Measurements from ENCODE around the gene DPY19L3.
"Not testable (repeated sequence)": the region's sequence is repeated elsewhere in the genome, so short reads cannot be mapped to it uniquely, and the experiment has no call there.

DPY19L3 gene

DNA sequence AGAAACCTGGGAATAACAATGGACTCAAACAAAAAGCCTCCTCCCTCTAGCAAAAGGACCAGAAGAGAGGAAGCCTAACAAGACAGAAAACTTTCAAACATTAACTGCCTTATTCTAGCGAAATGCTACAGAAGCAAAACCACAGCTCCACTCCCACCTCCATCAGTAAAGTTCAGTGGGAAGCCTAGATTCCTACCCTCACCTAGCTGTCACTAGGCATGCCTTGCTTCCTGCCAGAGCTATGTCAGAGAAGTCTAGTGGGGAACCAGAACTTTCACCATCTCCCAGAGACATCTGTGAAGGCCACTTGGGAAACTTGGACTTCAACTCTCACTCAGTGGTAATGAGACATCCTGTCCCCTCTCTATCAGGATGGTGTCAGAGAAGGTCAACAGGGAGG, 37.1 kb downstream of the DPY19L3 start:
- DNase-seq (ENCODE audit: low spot score): no peak

DNA sequence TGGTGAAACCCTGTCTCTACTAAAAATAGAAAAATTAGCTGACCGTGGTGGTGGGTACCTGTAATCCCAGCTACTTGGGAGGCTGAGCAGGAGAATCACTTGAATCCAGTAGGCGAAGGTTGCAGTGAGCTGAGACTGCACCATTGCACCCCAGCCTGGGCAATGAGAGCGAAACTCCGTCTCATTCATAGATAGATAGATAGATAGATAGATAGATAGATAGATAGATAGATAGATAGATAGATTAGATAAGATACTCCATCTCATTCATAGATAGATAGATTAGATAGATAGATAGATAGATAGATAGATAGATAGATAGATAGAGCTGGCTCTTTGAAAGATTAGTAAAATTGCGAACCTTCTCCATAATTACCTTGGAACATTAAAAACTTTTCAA, 42.0 kb downstream of the DPY19L3 start:
- not testable (repeated sequence) for DNase-seq (ENCODE audit: low spot score)

DNA sequence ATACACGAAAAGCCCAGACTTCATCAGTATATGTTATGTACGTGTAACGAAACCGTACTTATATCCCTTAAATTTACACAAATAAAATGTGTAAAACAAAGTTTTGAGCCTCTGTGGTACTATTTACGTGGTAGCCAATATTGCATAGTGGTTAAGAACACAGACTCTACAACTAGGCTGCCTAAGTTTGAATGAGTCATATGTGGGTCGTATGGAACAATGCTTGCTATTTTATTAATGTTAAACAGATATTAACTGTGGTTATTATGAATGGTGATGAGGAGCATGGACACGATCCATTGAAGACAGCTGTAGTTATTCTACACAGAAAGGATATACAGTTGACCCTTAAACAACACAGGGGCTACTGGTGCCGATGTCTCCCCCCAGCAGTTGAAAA, 42.5 kb downstream of the DPY19L3 start:
- no peak for DNase-seq (ENCODE audit: low spot score)

DNA sequence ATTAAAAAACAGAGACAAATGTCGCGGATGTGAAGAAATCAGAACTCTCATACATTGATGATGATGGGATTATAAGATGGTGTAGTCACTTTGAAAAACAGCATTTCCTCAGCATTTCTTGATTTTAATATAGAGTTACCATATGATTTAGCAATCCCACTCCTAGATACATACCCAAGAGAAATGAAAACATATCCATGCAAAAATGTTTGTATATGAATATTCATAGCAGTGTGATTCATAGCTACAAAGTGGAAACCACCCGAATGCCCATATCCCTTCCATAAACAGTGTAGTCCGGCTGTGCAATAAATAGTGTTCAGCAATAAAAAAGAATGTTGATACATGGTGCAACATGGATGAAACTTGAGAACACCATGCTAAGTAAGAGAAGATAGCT, 44.6 kb downstream of the DPY19L3 start:
- no peak for DNase-seq (ENCODE audit: low spot score)

DNA sequence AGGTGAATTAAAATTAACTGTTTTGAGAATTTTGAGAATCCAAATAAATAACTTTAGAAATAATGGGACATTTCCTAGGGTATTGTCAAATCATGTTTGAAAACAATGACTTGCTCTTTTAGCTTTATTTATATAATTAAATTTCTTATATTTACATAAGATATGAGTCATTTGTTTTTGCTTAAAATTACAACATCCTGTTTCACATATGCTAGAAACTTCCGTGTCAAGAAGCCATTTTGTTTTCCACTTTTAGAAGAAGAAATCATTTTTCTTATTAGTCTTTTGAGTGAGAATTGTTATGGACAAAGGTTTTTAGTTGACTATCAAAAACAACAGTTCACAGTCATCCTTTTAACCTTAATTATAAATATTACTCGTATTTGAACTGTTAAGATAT, 48.2 kb downstream of the DPY19L3 start:
- no peak for DNase-seq (ENCODE audit: low spot score)

DNA sequence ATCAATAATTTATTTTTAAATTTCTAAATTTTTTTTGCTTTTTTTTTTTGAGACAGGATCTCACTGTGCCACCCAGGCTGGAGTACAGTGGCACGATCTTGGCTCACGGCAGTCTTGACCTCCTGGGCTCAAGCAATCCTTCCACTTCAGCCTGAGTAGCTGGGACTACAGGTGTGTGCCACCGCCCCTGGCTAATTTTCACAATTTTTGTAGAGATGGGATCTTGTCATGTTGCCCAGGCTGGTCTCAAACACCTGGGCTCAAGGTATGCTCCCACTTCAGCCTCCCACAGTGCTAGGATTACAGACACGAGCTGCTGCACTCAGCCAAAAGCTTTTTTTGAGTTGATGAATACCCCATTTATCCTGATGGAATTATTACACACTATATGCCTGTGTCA, 50.8 kb downstream of the DPY19L3 start:
- no peak for DNase-seq (ENCODE audit: low spot score)

DNA sequence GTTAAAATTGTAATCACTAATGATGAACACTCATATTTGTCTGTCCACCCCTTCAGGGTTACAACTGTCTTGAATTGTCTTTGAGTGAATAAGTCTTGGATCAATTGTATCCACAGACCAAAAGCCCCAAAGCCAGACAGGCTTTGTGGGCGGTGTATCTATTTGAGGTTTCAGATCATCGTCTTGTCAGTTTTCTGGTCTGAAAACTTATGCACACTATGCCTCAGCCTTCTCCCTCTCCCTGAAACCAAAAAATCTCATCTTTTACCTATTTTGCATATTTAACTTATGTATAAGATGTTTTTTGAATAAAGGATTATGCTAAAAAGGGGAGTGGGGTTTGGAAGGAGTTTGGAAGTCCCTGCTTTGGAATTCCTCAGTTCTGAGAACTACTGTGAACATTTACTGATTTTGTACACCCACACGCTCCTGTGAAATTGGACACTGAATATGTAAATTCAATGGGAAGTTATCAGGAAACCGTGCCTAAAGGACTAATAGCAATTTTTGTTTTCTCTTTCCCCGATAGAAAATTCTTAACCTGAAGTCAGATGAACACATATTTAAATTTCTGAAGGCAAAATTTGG, 52.1 kb downstream of the DPY19L3 start:
- DNase-seq (ENCODE audit: low spot score): no peak

DNA sequence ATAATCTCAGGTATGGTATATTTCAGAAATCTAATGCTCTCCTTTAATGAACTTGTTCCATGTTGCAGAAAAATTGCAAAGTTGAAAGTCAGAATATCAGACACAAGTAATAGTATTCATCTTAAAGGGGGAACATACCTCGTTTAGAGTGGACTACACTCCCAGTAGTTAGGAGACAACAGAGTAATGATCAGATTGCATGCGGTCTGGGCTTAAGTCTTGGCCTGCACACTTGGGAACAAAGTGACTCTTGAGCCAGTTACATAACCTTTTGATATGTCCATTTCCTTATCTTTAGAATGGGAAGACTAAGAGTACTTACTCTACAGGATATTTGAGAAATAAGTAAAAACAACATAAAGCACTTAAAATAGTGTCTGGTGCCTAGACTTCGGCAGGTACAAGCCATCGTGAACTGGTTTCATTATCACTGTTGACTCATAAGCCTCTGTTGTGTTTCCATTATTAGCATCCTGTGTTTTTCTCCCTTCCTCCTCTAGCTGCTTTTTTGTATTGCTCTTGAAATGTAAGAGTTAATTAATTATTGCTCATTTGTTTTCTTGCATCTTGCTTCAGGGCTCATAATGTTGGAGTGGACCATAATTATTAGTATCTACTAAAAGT, 53.0 kb downstream of the DPY19L3 start:
- DNase-seq (ENCODE audit: low spot score): no peak

DNA sequence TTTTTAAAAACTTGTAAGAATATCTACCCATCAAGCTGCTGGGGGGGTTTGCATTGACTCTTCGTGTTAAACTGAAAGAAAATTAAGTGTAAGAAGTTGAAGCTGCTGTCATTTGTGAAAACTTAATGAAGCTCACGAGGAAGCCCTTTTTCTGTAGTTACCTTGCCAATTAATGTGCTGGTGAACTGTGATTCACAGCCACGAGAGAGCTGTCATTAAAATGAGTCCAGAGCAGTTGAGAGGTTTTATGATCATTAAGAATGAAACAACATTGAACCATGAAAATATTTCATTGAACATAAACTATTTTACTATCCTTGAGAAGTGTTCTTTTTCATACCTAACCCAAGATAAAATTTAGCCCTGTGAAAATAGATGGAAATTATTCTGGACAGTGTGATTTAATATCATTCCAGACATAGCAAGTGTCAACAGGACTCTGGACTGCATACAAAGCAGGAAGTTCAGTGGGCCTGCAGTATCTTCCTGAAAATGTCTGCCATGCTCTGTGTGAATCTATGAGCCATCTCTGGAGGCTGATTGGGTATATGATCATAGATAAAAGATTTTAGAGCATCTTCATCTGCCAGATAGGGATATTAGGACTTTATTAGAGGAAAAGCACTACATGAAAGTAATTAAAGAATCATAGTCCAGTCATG, 53.8 kb downstream of the DPY19L3 start:
- DNase-seq (ENCODE audit: low spot score): no peak

DNA sequence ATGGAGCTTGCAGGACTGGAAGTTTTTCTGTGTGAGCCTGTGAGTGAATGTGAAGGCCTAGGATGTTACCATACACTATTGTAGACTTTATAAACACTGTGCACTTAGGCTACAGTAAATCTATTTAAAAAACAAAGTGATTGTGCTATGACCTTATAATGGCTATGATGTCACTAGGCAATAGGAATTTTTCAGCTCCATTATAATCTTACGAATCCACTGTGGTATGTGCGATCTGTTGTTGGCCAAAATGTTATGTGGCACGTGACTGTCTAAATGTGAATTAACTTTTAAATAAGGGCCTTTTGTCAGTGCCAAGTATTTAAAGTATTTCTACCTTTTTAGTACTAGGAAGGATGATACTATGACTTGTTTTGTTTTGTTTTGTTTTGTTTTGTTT, 54.9 kb downstream of the DPY19L3 start:
- no peak for DNase-seq (ENCODE audit: low spot score)

DNA sequence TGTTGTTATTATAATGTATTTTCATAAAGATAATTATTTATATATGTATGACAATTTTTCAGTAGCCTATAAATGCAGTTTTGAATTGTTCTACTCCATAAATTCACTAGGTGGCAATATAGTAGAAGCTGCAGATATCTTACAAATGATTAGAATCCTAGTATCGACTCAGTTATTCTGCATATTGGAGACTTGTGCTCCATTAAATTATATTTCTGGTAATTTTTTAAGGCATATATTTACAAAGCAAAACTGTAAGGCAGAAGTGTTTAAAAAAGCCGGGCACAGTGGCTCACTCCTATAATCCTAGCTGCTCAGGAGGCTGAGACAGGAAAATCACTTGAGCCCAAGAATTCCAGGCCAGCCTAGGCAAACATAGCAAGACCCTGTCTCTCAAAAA, 58.7 kb downstream of the DPY19L3 start:
- no peak for DNase-seq (ENCODE audit: low spot score)

DNA sequence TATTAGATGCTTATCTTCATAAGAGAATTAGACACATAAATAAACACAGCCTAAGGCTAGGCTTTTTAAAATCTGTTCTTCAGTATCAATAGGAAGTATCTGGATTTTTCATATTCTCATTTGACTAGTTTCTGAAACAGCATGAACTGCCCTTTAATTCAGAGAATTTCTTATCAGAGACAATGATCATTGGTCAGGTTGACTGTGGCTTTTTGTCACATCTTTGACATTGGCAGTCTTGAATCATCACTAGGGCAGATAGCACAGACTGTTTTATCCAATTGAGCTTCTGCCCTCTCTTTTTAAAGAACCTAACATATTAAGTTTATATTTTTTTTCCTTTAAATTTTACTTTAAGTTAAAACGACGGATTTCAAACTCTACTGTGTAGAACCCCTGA, 59.6 kb downstream of the DPY19L3 start:
- no peak for DNase-seq (ENCODE audit: low spot score)

DNA sequence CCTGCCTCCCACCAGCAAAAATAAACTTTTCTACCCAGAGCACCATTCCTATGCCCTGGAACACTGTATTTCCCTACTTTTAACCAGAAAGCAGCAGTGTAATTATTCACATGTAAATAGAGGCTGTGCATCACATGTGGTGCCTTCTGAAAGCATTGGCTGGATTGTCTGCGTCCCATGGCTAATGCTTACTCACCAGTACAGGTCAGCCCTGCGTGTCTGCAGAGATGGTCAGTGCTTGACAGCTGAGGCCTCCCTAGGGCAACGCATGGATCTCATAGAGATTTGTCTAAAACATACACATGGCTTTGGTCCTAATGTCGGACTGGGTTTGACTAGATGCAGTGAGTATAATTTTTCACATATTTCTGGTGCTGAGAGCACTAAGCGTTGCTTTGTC, 64.2 kb downstream of the DPY19L3 start:
- DNase-seq (ENCODE audit: low spot score): no peak

DNA sequence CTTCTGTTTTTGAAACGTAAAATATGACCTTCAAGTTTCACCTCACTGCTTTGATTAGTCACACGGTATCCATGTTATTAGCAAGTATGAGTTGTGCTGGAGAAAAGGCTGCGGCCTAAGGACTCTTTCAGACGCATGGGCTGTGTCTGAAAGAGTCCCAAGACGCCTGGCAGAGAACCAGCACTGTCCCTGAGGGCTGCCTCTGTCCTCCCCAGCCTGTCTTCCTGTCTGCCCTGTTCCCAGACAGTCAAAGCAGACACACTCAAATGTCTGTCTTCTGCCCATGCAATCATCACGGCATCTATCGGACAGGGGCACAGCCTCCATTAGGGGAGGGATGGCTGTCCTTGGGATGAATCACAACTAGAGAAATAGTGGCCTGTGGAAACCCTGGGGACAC, 65.5 kb downstream of the DPY19L3 start:
- no peak for DNase-seq (ENCODE audit: low spot score)

DNA sequence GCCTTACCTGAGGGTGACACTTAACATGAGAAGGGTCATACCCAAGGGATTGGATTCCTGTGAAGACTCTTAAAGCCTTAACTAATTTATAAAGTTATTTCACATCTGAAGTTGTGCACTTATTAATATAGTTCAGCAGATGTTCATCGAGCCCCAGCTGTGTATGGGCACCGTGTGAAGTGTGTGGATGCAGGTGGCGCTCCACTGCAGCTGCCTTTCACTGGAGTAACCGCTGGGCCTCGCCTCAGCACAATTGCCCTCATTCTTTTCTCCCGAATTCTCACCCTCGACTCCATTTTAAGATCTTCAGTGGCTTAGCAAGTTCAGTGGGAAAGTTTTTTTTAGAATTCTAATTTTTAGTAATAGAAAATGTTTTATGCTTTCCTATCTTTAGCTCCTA, 66.2 kb downstream of the DPY19L3 start:
- DNase-seq (ENCODE audit: low spot score): no peak

DNA sequence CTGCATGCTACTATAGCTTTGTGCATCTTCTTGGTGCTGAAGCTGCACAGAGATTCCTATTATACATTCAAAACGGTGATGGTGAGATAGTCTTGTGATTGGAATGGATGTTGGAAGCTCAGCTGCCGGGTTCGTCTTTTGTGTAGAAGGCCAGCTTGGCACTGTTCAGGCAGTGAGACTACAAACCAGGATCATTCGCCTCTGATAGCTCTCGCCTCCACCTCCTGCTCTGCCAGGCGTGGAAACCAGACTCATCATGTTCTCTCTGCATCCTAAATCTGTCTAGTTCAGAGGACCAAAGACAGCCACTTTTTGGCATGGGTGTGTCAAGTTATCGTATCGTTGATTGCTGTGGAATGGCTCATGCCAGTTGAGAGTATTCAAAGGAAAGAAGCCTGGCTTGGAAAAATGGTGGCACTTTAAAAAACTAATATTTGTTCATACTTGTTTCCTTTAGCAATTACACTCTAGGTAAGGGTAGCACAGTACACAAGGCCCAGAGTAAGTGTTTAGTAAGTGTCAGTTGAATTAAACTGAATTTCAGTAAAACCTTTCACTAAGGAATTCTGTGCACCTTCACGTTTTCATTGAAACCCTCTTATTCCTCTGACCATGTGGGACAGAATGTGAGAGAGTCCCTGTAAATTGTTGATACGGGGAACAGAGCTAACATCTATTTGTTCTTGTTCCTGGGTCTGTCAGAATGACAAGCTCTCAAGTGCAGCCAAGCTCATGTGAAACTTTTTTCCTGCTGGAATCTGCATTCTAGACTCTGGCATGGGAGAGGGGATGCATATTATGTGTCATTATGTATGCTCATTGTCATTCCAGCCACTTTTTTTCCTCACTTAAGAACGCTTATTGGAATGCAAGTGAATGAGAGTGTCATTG, 69.8 kb downstream of the DPY19L3 start:
- no peak for DNase-seq (ENCODE audit: low spot score)

DNA sequence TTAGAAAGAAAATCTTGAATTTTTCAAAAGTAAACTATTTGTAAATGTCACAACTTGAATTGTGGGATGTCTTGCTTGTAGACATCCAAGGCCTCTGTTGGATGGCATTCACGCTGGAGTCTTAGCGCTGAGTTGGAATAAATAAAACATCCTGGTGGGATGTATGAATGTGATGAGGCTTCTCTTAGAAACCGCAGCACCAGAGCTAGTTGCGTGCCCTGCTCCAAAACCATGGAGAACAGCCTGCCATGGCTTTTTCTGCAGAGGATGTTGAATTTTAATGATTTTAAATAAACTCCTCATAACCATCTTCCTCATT, 70.4 kb downstream of the DPY19L3 start:
- DNase-seq (ENCODE audit: low spot score): no peak

DNA sequence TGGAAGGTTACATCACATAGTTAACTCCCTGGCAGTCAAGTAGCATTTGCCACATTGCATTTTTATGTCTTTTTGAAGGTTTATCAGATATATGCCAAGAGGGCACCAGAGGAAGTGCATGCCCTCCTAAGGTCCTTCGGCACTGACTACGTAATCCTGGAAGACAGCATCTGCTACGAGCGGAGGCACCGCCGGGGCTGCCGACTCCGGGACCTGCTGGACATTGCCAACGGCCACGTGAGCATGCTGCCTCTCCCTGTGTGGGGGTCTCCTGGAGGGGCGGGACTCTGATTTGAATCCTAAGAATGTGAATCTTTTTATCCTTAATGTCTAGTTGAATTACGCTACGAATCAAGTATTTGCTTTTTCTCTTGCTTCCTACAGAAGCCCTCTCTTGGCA, 74.8 kb downstream of the DPY19L3 start:
- no peak for DNase-seq (ENCODE audit: low spot score)

DNA sequence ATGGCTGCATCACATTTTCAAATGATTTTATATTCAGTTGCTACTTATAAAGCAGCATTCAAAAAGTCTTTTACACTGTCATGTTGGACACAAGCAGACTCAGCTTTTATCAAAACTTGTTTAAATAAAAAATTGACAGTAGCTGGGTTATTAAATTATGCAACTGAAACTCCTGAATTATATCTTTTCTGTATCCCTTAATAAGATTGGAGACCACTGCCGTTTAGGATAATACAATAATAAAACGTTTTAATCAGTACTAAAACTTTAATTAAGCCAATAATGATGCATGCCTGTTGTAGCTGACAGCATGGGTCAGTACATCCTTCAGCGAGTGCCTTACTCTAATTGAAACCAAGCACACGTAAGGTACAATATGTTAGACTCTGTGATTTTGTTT, 78.0 kb downstream of the DPY19L3 start:
- no peak for DNase-seq (ENCODE audit: low spot score)

DNA sequence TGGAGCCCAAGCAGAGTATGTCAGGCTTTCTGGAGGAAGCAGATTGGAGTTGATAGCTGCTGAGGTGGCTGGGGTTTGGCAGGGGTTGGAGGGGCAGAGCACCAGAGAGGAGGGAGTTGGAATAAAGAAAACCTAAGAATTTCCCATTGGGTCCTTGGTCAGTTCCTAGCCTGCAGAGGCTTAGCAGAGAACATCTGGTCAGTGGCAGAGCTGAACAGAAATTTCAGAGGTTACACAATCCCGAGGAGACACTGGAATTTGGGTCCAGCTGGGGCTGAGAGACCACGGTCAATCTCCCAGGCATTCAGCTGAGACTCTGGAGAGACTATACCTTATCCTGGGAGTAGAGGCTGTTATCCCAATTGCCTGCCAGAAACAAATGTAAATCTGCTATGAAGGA, 84.4 kb downstream of the DPY19L3 start:
- DNase-seq (ENCODE audit: low spot score): no peak

DNA sequence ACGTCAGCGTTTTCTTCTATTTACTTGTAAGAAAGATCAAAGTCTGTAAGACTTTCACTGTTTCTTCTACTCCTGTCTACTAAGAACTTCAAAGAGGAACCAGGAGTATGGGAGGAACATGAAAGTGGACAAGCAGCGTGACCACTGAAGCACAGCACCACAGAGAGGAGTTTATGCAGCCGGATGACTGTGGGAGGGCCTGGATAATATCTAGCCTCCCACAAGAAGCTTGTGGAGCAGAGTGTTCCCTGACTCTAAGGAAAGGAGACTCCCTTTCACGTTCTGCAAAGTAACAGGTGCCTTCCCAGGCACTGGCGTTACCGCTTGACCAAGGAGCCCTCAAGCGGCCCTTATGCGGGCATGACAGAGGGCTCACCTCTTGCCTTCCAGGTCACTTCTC, 91.8 kb downstream of the DPY19L3 start:
- no peak for DNase-seq (ENCODE audit: low spot score)

DNA sequence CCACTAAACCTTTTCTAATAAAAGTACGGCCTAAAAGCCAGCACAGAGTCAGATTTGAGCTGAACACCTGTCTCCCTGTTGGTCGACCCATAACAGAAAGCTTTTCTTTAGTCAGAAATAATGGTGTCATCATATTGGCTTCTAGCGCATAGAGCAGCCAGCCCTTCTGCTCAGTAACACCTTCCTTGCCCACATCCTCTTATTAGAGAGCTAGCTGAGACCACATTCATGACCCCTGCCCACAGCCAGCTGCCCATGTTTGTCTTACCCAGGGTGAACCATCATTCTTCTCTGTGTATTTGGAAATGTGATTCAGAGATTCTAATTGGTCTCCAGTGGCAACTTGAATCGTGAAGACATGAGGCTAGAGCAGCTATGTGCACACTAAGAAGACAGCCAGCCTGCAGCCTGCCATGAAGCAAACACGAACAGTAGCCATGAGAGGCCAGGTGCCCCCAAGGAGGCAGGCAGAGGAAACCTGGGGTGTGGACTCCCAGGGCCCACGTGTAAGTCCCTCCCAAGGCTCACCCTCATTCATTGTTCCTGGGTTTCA, 93.2 kb downstream of the DPY19L3 start:
- DNase-seq (ENCODE audit: low spot score): no peak

DNA sequence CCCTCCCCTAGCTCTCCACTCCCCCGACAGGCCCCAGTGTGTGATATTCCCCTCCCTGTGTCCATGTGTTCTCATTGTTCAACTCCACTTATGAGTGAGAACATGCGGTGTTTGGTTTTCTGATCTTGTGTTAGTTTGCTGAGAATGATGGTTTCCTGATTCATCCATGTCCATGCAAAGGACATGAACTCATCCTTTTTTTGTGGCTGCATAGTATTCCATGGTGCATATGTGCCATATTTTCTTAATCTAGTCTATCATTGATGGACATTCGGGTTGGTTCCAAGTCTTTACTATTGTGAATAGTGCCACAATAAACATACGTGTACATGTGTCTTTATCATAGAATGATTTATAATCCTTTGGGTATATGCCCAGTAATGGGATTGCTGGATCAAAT, 106.9 kb downstream of the DPY19L3 start:
- not testable (repeated sequence) for DNase-seq (ENCODE audit: low spot score)

Data from HuH-7 (cell line).